T follicular helper cell (primary cell): ENCODE data around the gene CBR3.
"Not testable (repeated sequence)": the region's sequence is repeated elsewhere in the genome, so short reads cannot be mapped to it uniquely, and the experiment has no call there.

Experiments used
- DNase-seq: peaks from one replicate; pipeline ENCODE4 v3.0.0-alpha.2; 2020; ENCODE audit warnings: low read depth

Gene CBR3

GRCh38 chr21:36117286-36117741 lies 17.6 kb upstream of the CBR3 start:
- no peak for DNase-seq

- no peak for DNase-seq
Measured at GRCh38 chr21:36120304-36120888, 14.5 kb upstream of the CBR3 start.

GRCh38 chr21:36122977-36123376 lies 11.9 kb upstream of the CBR3 start:
- no peak for DNase-seq

GRCh38 chr21:36124395-36124794 lies 10.5 kb upstream of the CBR3 start:
- DNase-seq, result no peak

GRCh38 chr21:36125512-36126207 lies 9.2 kb upstream of the CBR3 start:
- DNase-seq, result peak; percentile 27

- no peak for DNase-seq
Measured at GRCh38 chr21:36126208-36126565, 8.7 kb upstream of the CBR3 start.

GRCh38 chr21:36126621-36127110 lies 8.2 kb upstream of the CBR3 start:
- no peak for DNase-seq

GRCh38 chr21:36127250-36127904 lies 7.5 kb upstream of the CBR3 start:
- DNase-seq, result no peak

GRCh38 chr21:36127977-36128376 lies 6.9 kb upstream of the CBR3 start:
- DNase-seq, result no peak

GRCh38 chr21:36129219-36129618 lies 5.7 kb upstream of the CBR3 start:
- no peak for DNase-seq

- not testable (repeated sequence) for DNase-seq
Measured at GRCh38 chr21:36130414-36130762, 4.5 kb upstream of the CBR3 start.

GRCh38 chr21:36130839-36131238 lies 4.0 kb upstream of the CBR3 start:
- not testable (repeated sequence) for DNase-seq

- DNase-seq, result no peak
Measured at GRCh38 chr21:36132696-36133095, 2.2 kb upstream of the CBR3 start.

GRCh38 chr21:36135391-36136102 lies 668 bp downstream of the CBR3 start:
- DNase-seq, result peak; percentile 20

- DNase-seq, result not testable (repeated sequence)
Measured at GRCh38 chr21:36139791-36140190, 4.9 kb downstream of the CBR3 start.

GRCh38 chr21:36141513-36141925 lies 6.6 kb downstream of the CBR3 start:
- peak; percentile 85 for DNase-seq

- DNase-seq, result not testable (repeated sequence)
Measured at GRCh38 chr21:36144233-36144632, 9.4 kb downstream of the CBR3 start.

GRCh38 chr21:36145259-36145658 lies 10.4 kb downstream of the CBR3 start:
- DNase-seq, result no peak

- no peak for DNase-seq
Measured at GRCh38 chr21:36147911-36148310, 13.0 kb downstream of the CBR3 start.

GRCh38 chr21:36148886-36149285 lies 14.0 kb downstream of the CBR3 start:
- DNase-seq, result no peak

GRCh38 chr21:36149788-36150711 lies 15.2 kb downstream of the CBR3 start:
- no peak for DNase-seq
